HEK293T (cell line): ENCODE data around the gene DMKN.

Source experiments
- BHLHE40 ChIP-seq: fragments of 450-650 bp; IDR thresholded peaks from 2 replicates; pipeline ENCODE4 v1.6.1; 2016; ENCODE audit warnings: mild to moderate bottlenecking, moderate library complexity, borderline replicate concordance
- FOXM1 ChIP-seq: fragments of 450-650 bp; IDR thresholded peaks from 2 replicates; pipeline ENCODE4 v1.6.1; 2017; ENCODE audit warnings: mild to moderate bottlenecking, borderline replicate concordance
- SP1 ChIP-seq: fragments of 450-650 bp; IDR thresholded peaks from 2 replicates; pipeline ENCODE4 v1.6.1; 2017

DNA sequence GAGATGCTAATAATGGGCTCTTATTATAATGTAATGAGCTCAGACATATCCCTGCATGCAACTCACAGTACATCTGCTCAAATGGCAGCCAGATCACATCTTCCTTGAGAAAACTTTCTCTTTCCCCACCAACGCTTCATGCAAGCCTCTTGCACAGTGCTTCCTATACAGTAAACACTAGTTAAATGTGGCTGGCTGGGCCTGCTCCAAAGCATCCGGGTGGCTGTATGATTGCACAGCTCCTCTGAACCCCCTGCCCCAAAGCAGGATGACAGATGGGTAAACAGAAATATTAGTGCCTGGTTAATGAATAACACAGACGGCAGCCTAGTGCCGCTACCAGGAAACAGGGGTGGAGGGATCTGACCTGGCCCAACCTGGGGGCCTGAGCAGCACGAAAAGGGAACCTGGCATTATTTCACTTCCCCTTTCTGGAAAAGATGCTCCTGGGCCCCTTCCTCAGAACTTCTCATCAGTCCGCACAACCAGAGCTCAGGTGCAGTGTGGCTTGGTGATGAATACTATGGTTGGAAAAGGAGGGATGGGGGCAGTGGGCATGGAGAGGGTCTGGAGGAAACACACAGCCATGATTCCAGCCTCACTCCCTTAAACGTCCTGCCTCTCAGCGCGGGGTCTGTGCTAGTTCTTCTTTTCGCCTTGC, 54.6 kb downstream of the DMKN start:
- TF ChIP-seq FOXM1: no peak
- TF ChIP-seq BHLHE40: no peak
- TF ChIP-seq SP1: no peak
